ENCODE measurements around the gene LDLRAD4.

The LDLRAD4 gene

DNA sequence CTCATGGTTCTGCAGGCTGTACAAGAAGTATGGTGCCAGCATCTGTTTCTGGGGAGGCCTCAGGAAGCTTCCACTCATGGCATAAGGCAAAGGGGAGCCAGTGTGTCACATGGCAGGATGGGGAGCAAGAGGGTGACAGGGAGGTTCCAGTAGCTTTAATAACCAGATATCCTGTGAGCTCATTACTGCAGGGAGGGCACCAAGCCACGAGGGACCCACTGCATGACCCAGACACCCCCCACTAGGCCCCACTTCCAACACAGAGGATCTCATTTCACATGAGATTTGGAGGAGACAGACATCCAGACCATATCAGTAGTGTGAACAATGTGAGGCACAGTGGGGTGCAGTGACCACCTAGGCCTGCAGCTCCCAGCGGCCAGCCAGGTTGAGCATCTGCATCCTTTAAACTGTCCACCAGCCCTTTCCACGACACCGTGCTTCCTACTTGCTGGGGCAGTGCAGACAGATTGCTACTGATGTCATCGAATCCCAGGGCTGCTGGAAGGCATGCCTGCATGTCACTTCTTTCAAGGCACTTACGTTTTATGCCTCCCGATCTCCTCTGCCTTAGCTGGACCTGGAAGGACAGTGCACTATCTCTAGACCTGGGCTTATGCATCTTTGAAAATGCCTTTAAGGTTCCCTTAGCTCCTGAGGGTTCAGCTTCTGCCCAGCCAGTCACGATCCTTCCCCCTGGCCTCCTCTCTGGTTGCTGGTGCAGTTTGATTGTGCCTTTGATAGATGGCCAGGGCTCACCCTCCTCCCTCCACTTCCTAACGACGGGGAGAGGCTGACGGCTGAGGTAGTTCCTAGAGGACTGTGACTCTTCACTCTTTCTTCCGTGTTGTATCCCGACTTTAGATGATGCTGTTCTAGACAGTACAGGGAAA lies 333.5 kb downstream of the LDLRAD4 start:
- DNase-seq (ENCODE audit: low read depth): no peak

DNA sequence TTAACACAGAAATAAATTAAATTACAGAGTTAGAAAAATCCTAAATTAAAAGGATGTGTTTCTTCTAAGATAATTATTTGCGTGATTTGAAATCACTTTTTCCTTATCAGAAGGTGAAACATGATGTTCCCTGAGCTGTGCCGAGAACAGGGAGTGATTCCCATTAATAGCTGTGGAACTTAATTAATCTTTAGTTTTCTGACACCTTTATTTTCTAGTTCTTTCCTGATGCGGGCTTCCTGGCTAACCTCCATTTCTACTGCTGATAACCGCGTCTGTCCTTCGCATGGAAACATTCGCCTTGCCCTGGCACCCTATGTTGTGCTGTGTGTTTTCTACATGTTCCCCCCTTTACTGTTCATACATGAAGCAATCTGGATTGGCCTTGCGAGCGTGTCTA lies 334.9 kb downstream of the LDLRAD4 start:
- no peak for DNase-seq (ENCODE audit: low read depth)

GRCh38 chr18:13555192-13555591 lies 336.6 kb downstream of the LDLRAD4 start:
- no peak for DNase-seq (ENCODE audit: low read depth)

DNA sequence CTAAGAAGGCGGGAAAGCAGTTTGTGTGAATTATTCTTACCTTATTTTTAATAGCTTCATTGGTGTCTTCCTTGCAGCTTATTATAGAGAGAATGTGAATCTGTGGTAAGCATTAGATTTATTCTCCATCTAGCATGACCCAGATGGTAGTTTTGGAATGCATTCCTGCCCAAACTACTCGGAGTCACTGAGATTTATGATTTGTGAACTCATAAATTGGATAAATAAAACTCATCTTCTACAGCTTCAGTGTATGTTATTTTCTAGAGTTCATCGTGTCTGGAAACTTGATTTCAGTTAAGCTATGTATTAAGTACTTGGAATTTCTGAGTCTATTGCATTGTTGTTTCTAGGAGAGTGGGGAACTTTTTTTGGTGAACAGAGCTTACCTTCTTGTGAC lies 337.3 kb downstream of the LDLRAD4 start:
- DNase-seq (ENCODE audit: low read depth): no peak

- DNase-seq (ENCODE audit: low read depth): no peak
Observed at GRCh38 chr18:13556502-13556901, 337.9 kb downstream of the LDLRAD4 start.

DNA sequence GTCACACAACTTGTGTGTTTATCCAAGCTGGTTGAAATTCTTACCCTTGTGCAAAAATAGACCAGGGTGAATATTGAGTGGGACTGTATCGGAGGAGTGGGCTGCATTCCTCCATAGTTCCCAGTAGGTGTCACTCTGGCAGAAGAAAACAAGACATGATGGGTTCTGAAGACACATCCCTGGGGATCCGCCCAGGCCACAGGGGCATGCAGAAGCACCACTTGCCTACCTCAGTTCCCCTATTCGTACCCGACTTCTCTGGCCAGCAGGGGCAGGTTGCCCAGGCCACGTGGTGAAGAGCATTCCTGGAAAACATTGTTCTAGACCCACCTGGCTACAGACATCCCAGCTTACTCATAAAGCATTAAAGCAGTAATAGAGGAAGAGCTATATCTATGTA lies 339.6 kb downstream of the LDLRAD4 start:
- no peak for DNase-seq (ENCODE audit: low read depth)

DNA sequence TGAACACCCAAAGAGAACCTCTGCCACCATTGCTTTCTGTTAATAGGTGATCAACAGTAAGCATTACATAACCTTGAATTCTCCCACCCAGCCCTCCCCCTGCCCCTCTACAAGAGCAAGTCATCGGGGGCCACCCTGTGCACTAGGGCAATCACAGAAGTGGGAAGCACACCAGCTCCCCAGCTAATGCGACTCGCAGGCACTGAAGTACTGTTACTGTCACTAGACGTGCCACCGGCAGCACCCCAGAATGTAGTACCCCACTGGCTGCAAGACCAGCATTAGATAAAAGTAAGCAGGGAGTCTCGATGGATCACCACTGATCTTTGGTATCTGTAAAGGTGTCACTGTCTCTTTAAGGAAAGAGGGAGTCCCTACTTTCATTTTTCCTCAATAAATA lies 340.2 kb downstream of the LDLRAD4 start:
- no peak for DNase-seq (ENCODE audit: low read depth)

GRCh38 chr18:13559754-13560153 lies 341.2 kb downstream of the LDLRAD4 start:
- DNase-seq (ENCODE audit: low read depth): no peak

GRCh38 chr18:13560306-13560705 lies 341.7 kb downstream of the LDLRAD4 start:
- DNase-seq (ENCODE audit: low read depth): no peak

GRCh38 chr18:13562494-13563029 lies 344.0 kb downstream of the LDLRAD4 start:
- DNase-seq (ENCODE audit: low read depth): no peak

- no peak for DNase-seq (ENCODE audit: low read depth)
Observed at GRCh38 chr18:13563390-13563805, 344.8 kb downstream of the LDLRAD4 start.

DNA sequence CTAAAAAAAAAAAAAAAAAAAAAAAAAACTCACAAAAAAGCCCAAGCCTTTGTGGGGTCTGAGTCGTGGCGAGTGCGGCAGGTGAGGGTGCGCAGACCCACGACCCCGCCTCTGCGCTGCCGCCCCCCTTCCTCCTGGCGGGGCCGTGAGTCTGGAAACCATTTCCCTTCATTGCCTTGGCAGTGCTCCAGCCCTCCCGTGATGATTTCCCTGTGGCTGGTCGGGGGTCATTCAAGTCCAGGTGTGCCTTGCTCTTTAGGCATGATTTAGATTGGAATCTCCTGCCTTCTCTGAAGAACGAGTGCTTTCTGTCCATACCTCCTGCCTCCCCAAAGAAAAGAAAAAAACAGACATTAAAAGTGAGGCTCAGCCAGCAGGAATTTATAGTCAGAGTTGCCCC lies 346.0 kb downstream of the LDLRAD4 start:
- no peak for DNase-seq (ENCODE audit: low read depth)

DNA sequence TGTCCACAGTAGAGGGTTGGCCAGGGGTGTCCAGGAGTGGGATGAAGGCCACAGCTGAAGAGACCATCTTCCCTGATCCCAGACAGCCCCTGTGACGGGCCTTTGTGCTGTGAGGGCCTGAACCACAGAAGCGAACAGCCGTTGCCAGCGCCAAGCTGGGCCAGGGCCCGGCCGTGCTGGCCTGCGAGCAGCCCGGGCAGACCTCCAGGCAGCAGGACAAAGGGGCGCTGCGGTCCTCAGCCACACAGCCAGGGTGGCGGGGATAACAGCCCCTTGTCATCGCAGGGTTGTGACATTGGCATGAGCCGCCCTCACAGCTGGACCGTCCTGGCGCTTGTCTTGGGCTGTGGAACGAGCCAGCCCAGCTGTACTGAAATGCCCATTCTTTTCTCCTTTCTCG lies 346.7 kb downstream of the LDLRAD4 start:
- DNase-seq (ENCODE audit: low read depth): no peak

DNA sequence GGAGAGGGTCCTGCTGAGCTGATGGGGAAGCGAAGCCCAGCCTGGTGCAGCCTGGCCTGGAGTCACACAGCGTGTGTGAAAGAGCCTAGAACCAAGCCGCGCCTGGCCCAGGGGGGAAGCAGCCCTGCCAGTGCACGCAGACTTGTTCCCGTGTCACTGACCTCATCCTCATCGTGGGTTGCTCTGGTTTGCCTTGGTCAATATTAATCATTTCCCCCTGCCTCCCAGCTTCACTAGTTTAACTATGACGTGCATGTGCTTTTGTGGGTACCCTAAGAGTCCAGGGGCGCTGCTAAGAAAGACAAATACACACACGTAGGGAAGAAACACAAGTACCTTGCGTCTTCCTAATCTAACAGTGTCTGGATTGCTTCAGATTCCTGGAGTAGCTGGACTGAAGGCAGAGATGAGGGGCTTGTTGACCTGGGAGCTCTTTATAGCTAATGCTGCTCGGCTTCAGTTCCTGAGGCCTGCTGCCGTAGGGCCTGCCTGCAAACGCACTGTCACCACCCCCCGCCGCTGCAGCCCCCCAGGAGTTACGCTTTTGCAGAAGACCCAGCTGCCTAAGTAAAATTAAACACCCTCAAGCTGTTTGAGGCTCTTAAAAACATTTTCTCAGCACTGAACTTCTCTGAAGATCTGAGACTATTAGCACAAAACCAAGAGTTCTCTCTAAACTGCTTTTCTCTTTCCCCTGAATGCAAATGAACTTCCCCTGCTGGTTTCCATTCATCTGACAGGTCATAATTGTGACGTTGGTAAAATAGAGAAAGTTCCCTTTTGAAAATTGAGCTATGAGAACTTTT lies 348.6 kb downstream of the LDLRAD4 start:
- no peak for DNase-seq (ENCODE audit: low read depth)

- DNase-seq (ENCODE audit: low read depth): no peak
Observed at GRCh38 chr18:13568443-13569392, 350.2 kb downstream of the LDLRAD4 start.

- no peak for DNase-seq (ENCODE audit: low read depth)
Observed at GRCh38 chr18:13570216-13570615, 351.7 kb downstream of the LDLRAD4 start.

DNA sequence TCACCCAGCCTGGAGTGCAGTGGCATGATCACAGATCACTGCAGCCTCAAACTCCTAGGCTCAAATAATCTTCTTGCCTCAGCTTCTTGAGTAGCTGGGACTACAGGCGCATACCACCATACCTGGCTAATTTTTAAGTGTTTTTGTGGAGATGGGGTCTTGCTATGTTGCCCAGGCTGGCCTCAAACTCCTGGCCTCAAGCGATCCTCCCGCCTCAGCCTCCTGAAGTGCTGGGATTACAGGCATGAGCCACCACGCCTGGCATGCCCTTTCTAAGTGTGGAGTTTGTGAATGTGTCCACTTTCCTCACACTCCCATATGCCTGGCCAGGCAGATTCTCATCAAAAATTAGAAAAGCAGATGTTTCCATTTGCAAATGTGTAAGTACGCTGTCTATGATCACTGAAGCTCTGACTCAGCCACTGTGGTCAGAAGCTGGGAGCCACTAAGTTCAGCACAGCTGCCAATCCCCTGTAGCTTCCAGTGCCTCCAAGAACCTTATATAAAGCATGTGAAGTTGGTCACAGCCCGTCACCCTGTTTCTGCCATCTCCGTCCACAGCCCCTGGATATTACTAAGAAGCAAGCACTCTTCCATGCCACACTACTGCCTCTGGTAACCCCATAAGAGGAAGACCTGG lies 352.4 kb downstream of the LDLRAD4 start:
- DNase-seq (ENCODE audit: low read depth): peak; percentile 37

- DNase-seq (ENCODE audit: low read depth): no peak
Observed at GRCh38 chr18:13572148-13572547, 353.6 kb downstream of the LDLRAD4 start.

DNA sequence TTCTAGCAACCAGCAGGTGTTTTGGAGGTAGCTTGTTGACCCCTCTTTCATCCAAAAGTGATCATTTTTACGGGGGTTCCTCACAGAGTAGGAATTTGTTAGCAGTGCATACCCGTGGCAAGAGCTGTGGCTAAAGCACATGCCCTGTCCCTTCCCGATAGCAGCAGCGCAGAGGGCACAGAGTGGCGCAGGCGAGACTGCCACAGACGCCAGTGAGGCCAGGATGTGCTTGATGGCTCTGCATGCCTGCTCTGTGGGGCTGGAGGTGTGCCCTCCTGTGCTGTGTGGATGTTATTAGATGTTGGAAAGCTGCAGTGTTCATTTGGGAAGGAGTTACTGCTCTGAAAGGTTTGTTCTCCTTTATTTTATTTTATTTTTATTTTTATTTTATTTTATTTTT lies 354.2 kb downstream of the LDLRAD4 start:
- DNase-seq (ENCODE audit: low read depth): no peak

DNA sequence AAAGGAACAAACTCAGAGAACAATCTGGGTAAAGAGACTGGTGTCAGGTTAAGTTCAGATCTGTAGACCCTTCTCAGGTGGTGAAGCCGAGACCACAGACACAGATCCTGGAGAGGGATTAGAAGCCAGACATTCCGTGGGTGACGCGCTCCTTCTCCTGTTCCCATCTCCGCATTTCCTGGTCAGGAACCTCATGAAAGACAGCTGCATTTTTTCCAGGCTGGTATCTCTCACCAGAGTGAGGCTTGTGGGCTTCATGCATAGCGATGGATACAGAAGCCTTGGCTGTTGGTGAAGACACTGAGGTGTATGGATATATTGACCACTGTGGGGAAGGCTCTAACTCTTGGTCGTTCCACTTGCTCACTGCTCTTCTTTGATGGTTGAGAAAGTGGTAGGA lies 355.2 kb downstream of the LDLRAD4 start:
- DNase-seq (ENCODE audit: low read depth): no peak

GRCh38 chr18:13574355-13574754 lies 355.8 kb downstream of the LDLRAD4 start:
- no peak for DNase-seq (ENCODE audit: low read depth)

Data from stromal cell of bone marrow (primary cell).